Lower leg skin (tissue), 4 donors: ENCODE data around the gene NACC2. TPM values are rescaled to one million over a fixed set of nuclear protein-coding genes. Genes with fewer than 3 reads are reported as not detected.
"Not testable (repeated sequence)": the region's sequence is repeated elsewhere in the genome, so short reads cannot be mapped to it uniquely, and the experiment has no call there.

Source experiments
- DNase-seq, 2 donors: peaks; one replicate each; pipeline ENCODE4 v3.0.0-alpha.2; 2019; ENCODE audit warnings: low spot score in 2 of 2
- H3K4me3 ChIP-seq: fragments of 200-600 bp; sonication (generic); 2 replicates; pipeline ENCODE4 v1.5.1; 2017; ENCODE audit warnings: mild to moderate bottlenecking, low read depth; ENCODE audit not compliant: poor library complexity, severe bottlenecking
- CTCF ChIP-seq, 3 donors: fragments of 450-650 bp; IDR thresholded peaks; one replicate each; pipeline ENCODE4 v1.5.1; 2016; ENCODE audit warnings: antibody characterized with exemption in 3 of 3, mild to moderate bottlenecking in 3 of 3, moderate library complexity in 2 of 3
- POLR2A ChIP-seq, 2 donors: fragments of 450-650 bp; IDR thresholded peaks; one replicate each; pipeline ENCODE4 v1.6.1; 2016 to 2017; ENCODE audit warnings: antibody characterized with exemption in 2 of 2, mild to moderate bottlenecking in 1 of 2, moderate library complexity in 1 of 2
- WGBS, 2 donors: methylation state at CpG; one replicate each; pipeline ENCODE4 v1.1.5; 2018; 5-methylcytosine and 5-hydroxymethylcytosine counted together
- intact Hi-C: fragments of 100-400 bp; cut with DNase I; formaldehyde crosslinking; loops from one replicate; pipeline ENCODE4 v1.15.0; 2023; ENCODE audit warnings: low total_unique reads
- total RNA-seq, 4 donors: library from RNA; depleted of rRNA; stranded (reverse); fragments of >200 nt; gene quantifications; one replicate each; pipeline ENCODE4 v1.1.0, GENCODE V29; 2016

NACC2 gene
- total RNA-seq, 4 donors from 2014 or later: 9.1 to 17.3 (median 13.4) TPM

GRCh38 chr9:136075881-136076678 lies 19.0 kb downstream of the NACC2 start:
- intact Hi-C loops: no loop called here
- 86 to 87% methylated on average over 26 of the region's 26 CpGs for WGBS, 2 donors
- H3K4me3 ChIP-seq: no peak overlapping the region
- TF ChIP-seq POLR2A (IDR thresholded peaks at IDR 0.05) (no peak), CTCF (IDR thresholded peaks at IDR 0.05) (no peak)
- DNase-seq: no peak

GRCh38 chr9:136075134-136075841 lies 19.8 kb downstream of the NACC2 start:
- TF ChIP-seq POLR2A (IDR thresholded peaks at IDR 0.05) (no peak), CTCF (IDR thresholded peaks at IDR 0.05) (no peak)
- 89% methylated on average over 34 of the region's 35 CpGs for WGBS, 2 donors
- intact Hi-C loops: no loop called here
- no peak overlapping the region for H3K4me3 ChIP-seq
- no peak for DNase-seq

- intact Hi-C loops: no loop called here
- no peak for DNase-seq
- H3K4me3 ChIP-seq: no peak overlapping the region
- TF ChIP-seq CTCF (IDR thresholded peaks at IDR 0.05): no peak
- 94 to 96% methylated on average over 24 to 28 of the region's 28 CpGs for WGBS, 2 donors
Measured at GRCh38 chr9:136074706-136075105, 20.4 kb downstream of the NACC2 start.

- DNase-seq: peak in 1 of 2 donors; percentile 63
- no peak overlapping the region for H3K4me3 ChIP-seq
- intact Hi-C loops: no loop called here
- WGBS, 2 donors: 89 to 93% methylated on average over 22 of the region's 22 CpGs
- TF ChIP-seq POLR2A (IDR thresholded peaks at IDR 0.05) (no peak), CTCF (IDR thresholded peaks at IDR 0.05) (no peak)
Measured at GRCh38 chr9:136062657-136063439, 32.2 kb downstream of the NACC2 start.

GRCh38 chr9:136061916-136062315 lies 33.2 kb downstream of the NACC2 start:
- intact Hi-C loops, H3K4me3 ChIP-seq: not testable (repeated sequence)
- peak in 1 of 2 donors; percentile 40 for DNase-seq
- 93 to 94% methylated on average over 8 of the region's 8 CpGs for WGBS, 2 donors

- intact Hi-C loops: no loop called here
- WGBS, 2 donors: 96 to 98% methylated on average over 11 of the region's 11 CpGs
- peak in 1 of 2 donors; percentile 52 for DNase-seq
- TF ChIP-seq CTCF (IDR thresholded peaks at IDR 0.05): no peak
- no peak for TF ChIP-seq POLR2A (IDR thresholded peaks at IDR 0.05)
- H3K4me3 ChIP-seq: no peak overlapping the region
Measured at GRCh38 chr9:136061405-136061804, 33.7 kb downstream of the NACC2 start.
